Prostate gland (tissue), 2 donors: ENCODE results near the gene PDK3. TPM values are rescaled to one million over a fixed set of nuclear protein-coding genes. Genes with fewer than 3 reads are reported as not detected.

Source experiments
- DNase-seq: peaks from one replicate; pipeline ENCODE4 v3.0.0-alpha.2; 2019; ENCODE audit warnings: low spot score
- H3K27ac ChIP-seq, 2 donors: fragments of 200-600 bp; sonication (generic); 2 replicates each; pipeline ENCODE4 v1.5.1; 2017 to 2019
- H3K27me3 ChIP-seq: fragments of 200-600 bp; sonication (generic); replicated peaks from 2 replicates; pipeline ENCODE4 v1.5.1; 2019; ENCODE audit not compliant: insufficient read depth
- H3K36me3 ChIP-seq, 2 donors: fragments of 200-600 bp; sonication (generic); 1 replicate in 1 of 2; 2 replicates in 1 of 2; pipeline versions ENCODE4 v1.5.1 to v1.8.1; 2017 to 2019
- H3K4me1 ChIP-seq: fragments of 200-600 bp; sonication (generic); replicated peaks from 2 replicates; pipeline ENCODE4 v1.5.1; 2019
- H3K4me3 ChIP-seq, 2 donors: fragments of 200-600 bp; sonication (generic); 2 replicates each; pipeline ENCODE4 v1.5.1; 2017 to 2019
- H3K9me3 ChIP-seq: fragments of 200-600 bp; sonication (generic); 2 replicates; pipeline ENCODE4 v1.5.1; 2017
- POLR2A ChIP-seq: fragments of 450-650 bp; IDR thresholded peaks from one replicate; pipeline ENCODE4 v1.6.1; 2016; ENCODE audit warnings: antibody characterized with exemption, mild to moderate bottlenecking
- POLR2AphosphoS5 ChIP-seq: sonication (generic); formaldehyde crosslinking; IDR thresholded peaks from one replicate; pipeline ENCODE4 v1.6.1; 2017; ENCODE audit warnings: antibody characterized with exemption
- WGBS: methylation state at CpG from one replicate; pipeline ENCODE4 v1.1.5; 2018; 5-methylcytosine and 5-hydroxymethylcytosine counted together
- intact Hi-C: fragments of 100-400 bp; cut with DNase I; formaldehyde crosslinking; loops from one replicate; pipeline ENCODE4 v1.14.2; 2022
- total RNA-seq, 2 donors: library from RNA; depleted of rRNA; stranded (reverse); fragments of >200 nt; gene quantifications; one replicate each; pipeline ENCODE4 v1.1.0, GENCODE V29; 2016
- TF ChIP-seq, protein P1 (sequence below), 4 experiments: fragments of 200-600 bp in 2 of 4; fragments of 450-650 bp in 2 of 4; sonication (generic) in 2 of 4; IDR thresholded peaks; 1 replicate in 3 of 4; 2 replicates in 1 of 4; pipeline ENCODE4 v1.5.1; 2016 to 2019; ENCODE audit warnings: antibody characterized with exemption in 4 of 4, mild to moderate bottlenecking in 2 of 4, moderate library complexity in 2 of 4

PDK3 gene
- total RNA-seq, 2 donors from 2014 or later = 41.6 to 54.3 TPM

DNA sequence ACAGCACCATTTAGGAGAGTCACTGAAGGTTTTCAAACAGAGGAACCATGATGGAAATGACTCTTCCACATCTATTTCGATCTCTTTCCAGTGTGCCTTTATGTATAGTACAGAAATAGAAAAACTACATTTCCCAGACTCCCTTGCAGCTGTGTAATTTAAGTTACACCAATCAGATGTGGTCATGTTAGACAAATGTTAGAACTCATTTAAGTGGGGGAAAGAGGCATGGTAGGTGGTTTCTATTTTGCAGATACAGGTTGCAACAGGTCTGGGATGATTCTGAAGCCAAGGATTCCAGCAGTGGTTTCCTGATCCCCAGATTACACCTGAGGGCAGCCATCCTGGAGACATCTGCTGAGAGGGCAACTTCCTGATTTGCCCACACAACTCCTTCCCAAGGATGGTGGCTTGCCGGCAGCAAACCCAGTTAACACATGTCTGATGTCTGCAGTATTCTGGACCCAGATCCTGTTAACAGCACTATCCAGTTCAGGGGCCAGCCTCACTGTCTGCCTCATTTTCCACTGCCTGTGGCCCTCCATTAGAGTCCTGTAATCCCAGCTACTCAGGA lies 38.7 kb upstream of the PDK3 start:
- WGBS = 52% methylated on average over 2 of the region's 2 CpGs
- Histone ChIP-seq H3K4me1 (no peaks in the 10 kb centered on the region), H3K27ac (peak overlapping the region in 1 of 2 donors; percentile 38), H3K36me3 (no peaks in the 10 kb centered on the region), H3K4me3 (no peak overlapping the region), H3K27me3 (no peaks in the 10 kb centered on the region), H3K9me3 (no peaks in the 10 kb centered on the region)
- TF ChIP-seq POLR2AphosphoS5 = peak; percentile 21
- TF ChIP-seq, protein P1, sequence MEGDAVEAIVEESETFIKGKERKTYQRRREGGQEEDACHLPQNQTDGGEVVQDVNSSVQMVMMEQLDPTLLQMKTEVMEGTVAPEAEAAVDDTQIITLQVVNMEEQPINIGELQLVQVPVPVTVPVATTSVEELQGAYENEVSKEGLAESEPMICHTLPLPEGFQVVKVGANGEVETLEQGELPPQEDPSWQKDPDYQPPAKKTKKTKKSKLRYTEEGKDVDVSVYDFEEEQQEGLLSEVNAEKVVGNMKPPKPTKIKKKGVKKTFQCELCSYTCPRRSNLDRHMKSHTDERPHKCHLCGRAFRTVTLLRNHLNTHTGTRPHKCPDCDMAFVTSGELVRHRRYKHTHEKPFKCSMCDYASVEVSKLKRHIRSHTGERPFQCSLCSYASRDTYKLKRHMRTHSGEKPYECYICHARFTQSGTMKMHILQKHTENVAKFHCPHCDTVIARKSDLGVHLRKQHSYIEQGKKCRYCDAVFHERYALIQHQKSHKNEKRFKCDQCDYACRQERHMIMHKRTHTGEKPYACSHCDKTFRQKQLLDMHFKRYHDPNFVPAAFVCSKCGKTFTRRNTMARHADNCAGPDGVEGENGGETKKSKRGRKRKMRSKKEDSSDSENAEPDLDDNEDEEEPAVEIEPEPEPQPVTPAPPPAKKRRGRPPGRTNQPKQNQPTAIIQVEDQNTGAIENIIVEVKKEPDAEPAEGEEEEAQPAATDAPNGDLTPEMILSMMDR (IDR thresholded peaks at IDR 0.05) = no peak
- peak; percentile 21 for DNase-seq
- intact Hi-C loops = no loop called here

DNA sequence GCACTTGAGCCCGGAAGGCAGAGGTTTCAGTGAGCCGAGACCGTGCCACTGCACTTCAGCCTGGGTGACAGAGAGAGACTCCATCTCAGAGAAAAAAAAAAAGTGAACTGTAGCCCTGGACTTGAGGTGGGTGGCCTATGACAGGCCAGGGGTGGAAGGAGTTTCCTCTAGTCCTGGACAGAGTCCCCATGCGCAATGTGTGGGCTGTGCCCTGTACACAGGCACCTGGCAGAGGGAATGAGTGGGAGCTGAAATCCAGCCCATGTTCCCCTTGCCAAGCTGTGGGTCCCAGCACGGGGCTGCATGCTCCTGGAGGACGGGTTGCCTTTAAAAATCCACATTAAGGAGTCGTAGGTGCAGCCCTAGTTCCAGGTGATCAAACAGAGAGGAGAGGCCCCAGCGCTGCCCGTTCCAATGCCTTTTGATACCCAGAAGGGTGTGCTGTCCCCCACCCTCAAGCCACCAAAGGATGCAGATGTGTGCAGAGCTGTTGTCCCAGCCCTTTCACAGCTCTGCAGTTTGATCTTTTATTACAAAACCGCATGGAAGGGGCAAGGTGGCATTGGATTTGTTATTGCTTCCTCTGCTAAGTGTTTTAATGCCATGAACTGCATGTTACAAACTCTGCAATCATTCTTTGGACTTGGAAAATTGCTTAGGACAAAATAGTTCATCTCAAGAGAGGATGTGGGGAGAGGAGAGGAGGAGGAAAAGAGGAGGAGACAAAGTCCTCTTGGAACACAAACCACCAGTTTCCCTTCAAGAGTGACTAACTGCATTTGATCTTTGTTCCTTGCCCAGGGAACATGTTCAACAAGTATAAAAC lies 38.0 kb upstream of the PDK3 start:
- H3K27me3 ChIP-seq = no peaks in the 10 kb centered on the region
- no peaks in the 10 kb centered on the region for H3K36me3 ChIP-seq
- intact Hi-C loops = no loop called here
- no peak overlapping the region for H3K4me3 ChIP-seq
- TF ChIP-seq, protein P1 (IDR thresholded peaks at IDR 0.05) = no peak
- TF ChIP-seq POLR2A (no peak), POLR2AphosphoS5 (no peak)
- H3K4me1 ChIP-seq = no peaks in the 10 kb centered on the region
- DNase-seq = no peak
- peak overlapping the region; percentile 22 to 38 for H3K27ac ChIP-seq
- H3K9me3 ChIP-seq = no peaks in the 10 kb centered on the region
- WGBS = 58% methylated on average over 6 of the region's 10 CpGs

DNA sequence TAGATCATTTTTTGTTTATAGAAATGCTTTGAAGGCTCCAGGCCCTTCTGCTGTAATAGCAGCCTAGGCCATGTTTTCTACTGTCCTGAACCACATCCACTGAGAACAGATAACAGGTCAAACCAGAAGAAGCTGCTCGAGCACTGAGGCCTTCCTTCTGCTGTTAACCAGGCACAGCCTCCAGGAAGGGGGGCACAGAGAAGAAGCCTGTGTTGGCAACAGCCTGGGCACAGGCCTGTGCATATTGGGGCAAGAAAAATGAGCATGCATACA lies 37.4 kb upstream of the PDK3 start:
- Histone ChIP-seq H3K4me1 (no peaks in the 10 kb centered on the region), H3K36me3 (no peaks in the 10 kb centered on the region), H3K27ac (no peak overlapping the region), H3K9me3 (no peaks in the 10 kb centered on the region), H3K4me3 (no peak overlapping the region), H3K27me3 (no peaks in the 10 kb centered on the region)
- TF ChIP-seq, protein P1 (IDR thresholded peaks at IDR 0.05) = no peak
- TF ChIP-seq POLR2AphosphoS5 (no peak), POLR2A (no peak)
- DNase-seq = no peak
- intact Hi-C loops = no loop called here
- 10% methylated on average over 1 of the region's 1 CpG for WGBS

DNA sequence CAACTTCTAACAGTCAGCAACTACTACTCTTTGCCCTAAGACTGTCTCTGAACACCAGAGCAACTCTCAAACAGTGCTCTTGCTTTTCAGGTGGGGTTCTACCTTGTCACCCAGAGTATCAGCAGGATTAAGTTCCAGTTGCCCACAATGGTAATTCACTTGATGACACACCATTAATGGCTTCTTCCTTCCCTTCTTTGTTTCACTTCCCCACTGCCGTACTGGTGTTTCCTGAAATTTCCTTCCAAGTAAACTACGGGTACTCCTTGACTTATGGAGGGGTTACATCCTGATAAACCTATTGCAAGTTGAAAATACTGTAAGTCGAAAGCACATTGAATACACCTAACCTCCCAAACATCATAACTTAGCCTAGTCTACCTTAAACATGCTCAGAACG lies 36.6 kb upstream of the PDK3 start:
- Histone ChIP-seq H3K4me3 (no peak overlapping the region), H3K4me1 (no peaks in the 10 kb centered on the region), H3K36me3 (no peaks in the 10 kb centered on the region), H3K9me3 (no peaks in the 10 kb centered on the region), H3K27ac (no peak overlapping the region), H3K27me3 (no peaks in the 10 kb centered on the region)
- TF ChIP-seq POLR2AphosphoS5 (no peak), POLR2A (no peak)
- TF ChIP-seq, protein P1 (IDR thresholded peaks at IDR 0.05) = no peak
- intact Hi-C loops = no loop called here
- whole genome bisulfite sequencing = 86% methylated on average over 4 of the region's 4 CpGs
- DNase-seq = no peak

DNA sequence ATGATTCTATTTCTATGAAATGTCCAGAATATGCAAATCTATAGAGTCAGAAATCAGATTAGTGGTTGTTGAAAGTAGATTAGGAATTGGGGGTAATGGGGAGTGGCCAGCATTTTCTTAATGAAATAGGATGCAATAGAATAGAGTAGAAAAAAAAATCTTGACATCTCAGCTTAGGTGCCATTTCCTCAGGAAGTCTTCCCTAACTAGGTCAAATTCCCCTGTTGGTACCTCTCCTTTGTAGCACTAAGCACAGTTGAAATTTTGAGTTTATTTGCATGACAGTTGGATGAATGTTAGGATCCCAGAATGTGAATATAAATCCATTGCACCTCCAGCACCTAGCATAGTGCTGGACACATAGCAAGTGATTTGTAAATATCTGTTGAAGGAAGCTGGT lies 30.0 kb upstream of the PDK3 start:
- Histone ChIP-seq H3K4me1 (no peaks in the 10 kb centered on the region), H3K36me3 (no peaks in the 10 kb centered on the region), H3K27ac (no peak overlapping the region), H3K4me3 (no peak overlapping the region), H3K9me3 (no peaks in the 10 kb centered on the region), H3K27me3 (no peaks in the 10 kb centered on the region)
- TF ChIP-seq POLR2A = no peak
- TF ChIP-seq POLR2AphosphoS5 = no peak
- TF ChIP-seq, protein P1 (IDR thresholded peaks at IDR 0.05) = no peak
- no peak for DNase-seq
- intact Hi-C loops = no loop called here
